D721Med (cell line): ENCODE results near the gene ISG20.

Experiments used
- DNase-seq: peaks from one replicate; pipeline ENCODE4 v3.0.0; 2011; ENCODE audit warnings: low spot score; ENCODE audit not compliant: insufficient read length
- FAIRE-seq: peaks from 2 replicates; lab custom pipeline; 2011; peaks lifted over from hg19 to GRCh38; lab: Jason Lieb, UNC
- TF ChIP-seq, protein P1 (sequence below): IDR thresholded peaks from 2 replicates; pipeline ENCODE4 v1.5.1; 2012; ENCODE audit warnings: mild to moderate bottlenecking, control low read depth; ENCODE audit not compliant: insufficient read depth; ENCODE audit errors: missing control alignments

Gene ISG20

DNA sequence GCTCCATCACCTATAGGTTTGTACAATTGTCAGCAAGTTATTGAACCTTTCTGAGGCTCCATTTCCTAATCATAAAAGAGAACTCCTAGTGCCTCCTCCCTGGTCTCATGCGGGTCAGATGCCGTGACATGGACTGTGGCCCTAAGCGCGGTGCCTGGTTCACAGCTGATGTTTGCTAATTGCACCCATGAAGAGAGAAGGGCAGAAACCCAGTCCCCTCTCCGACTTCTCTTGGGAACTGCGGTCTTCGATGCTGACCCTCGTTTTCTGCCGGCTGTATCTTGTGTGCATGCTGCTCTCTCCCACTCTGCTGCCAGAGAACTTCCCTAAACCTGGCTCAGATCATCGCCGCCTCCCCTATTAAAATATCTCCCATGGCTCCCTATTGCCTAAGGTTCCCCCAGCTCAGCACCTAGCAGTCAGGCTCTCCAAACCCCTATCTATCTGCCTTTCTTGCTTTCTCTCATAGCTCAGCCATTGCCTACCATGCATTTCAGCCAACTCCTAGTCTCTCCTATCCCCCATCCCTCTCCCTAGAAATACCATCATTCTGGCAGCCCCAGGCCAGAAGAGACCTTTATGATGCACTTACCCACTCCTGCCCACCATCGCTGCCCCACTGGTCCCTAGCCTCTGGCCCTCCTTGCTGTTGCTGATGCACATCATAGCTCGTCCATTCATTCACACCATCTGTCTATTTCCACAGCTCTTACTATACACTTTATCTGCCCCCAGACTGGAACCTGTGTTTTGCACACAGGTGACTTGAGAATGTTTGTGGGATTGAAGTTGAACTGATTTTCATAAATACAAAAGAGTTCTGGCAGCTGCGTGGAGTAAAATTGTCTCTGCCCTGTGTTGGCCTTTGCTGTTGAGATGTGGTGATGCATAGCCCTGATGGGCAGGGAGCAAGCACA, 6.6 kb downstream of the ISG20 start:
- FAIRE-seq (no peak), DNase-seq (no peak)
- TF ChIP-seq, protein P1, sequence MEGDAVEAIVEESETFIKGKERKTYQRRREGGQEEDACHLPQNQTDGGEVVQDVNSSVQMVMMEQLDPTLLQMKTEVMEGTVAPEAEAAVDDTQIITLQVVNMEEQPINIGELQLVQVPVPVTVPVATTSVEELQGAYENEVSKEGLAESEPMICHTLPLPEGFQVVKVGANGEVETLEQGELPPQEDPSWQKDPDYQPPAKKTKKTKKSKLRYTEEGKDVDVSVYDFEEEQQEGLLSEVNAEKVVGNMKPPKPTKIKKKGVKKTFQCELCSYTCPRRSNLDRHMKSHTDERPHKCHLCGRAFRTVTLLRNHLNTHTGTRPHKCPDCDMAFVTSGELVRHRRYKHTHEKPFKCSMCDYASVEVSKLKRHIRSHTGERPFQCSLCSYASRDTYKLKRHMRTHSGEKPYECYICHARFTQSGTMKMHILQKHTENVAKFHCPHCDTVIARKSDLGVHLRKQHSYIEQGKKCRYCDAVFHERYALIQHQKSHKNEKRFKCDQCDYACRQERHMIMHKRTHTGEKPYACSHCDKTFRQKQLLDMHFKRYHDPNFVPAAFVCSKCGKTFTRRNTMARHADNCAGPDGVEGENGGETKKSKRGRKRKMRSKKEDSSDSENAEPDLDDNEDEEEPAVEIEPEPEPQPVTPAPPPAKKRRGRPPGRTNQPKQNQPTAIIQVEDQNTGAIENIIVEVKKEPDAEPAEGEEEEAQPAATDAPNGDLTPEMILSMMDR, result no peak

DNA sequence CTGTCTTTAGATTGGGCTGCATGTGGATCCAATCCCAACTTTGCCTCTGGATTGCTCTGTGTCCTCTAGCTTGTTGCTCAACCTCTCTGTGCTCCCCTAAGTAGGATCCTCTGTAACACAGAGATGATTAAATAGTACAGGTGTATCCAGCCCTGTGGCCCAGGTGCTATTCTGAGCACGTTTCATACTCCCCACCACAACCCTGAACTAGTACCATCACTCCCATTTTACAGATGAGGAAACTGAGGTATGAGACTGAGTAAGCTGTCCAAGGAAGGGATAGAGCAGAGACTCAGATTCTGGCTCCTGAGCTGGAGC, 7.2 kb downstream of the ISG20 start:
- no peak for DNase-seq
- TF ChIP-seq, protein P1, result no peak
- no peak for FAIRE-seq

DNA sequence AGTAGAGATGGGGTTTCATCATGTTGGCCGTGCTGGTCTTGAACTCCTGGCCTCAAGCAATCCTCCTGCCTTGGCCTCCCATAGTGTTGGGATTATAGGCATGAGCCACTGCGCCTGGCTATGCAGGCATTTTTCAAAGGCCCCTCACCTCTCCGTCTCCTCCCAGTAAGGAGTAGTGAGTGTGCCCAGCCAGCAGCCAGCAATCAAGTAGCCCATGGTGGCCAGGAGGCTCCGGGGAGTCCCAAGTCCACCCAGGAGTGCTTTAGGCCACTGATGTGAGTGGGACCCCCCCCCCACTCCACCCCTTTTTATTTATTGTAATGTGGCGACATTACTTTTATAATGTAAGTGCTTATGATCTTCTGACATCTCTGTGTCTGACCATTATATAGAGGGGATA, 8.1 kb downstream of the ISG20 start:
- FAIRE-seq (no peak), DNase-seq (no peak)
- TF ChIP-seq, protein P1, result no peak

DNA sequence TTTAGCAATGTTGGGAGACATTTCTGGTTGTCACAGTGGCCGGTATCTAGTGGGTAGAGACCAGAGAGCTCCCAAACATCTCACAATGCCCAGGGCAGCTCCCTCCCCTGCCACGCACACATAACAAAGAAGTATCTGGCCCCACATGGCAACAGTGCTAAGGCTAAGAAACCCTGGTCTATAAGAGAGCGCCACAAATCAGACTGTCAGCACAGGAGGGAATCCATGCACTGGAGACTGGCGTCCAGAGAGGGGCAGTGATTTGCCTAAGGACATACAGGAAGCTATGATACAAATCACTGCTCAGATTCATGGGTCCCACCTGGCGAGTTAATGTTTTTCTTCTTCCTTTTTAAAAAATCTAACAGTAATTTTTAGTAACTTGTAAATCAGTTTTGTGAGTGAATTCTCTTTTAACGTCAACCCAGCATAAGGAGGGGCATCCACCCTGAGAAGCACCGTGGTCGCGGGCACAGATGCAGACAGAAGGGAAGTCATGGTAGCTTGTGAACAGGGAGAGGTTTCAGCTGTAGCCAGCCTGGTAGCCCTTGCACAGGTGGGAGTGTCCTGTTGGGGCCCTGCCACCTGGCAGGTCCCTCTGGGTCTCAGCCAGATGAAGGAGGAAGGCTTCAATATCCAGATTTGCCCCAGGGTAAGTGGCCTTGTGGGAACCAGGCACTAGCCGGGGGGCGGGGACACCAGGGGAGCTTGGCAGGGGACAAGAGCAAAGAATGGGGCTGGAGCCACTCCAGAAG, 8.7 kb downstream of the ISG20 start:
- TF ChIP-seq, protein P1, result no peak
- no peak for FAIRE-seq
- DNase-seq, result no peak

DNA sequence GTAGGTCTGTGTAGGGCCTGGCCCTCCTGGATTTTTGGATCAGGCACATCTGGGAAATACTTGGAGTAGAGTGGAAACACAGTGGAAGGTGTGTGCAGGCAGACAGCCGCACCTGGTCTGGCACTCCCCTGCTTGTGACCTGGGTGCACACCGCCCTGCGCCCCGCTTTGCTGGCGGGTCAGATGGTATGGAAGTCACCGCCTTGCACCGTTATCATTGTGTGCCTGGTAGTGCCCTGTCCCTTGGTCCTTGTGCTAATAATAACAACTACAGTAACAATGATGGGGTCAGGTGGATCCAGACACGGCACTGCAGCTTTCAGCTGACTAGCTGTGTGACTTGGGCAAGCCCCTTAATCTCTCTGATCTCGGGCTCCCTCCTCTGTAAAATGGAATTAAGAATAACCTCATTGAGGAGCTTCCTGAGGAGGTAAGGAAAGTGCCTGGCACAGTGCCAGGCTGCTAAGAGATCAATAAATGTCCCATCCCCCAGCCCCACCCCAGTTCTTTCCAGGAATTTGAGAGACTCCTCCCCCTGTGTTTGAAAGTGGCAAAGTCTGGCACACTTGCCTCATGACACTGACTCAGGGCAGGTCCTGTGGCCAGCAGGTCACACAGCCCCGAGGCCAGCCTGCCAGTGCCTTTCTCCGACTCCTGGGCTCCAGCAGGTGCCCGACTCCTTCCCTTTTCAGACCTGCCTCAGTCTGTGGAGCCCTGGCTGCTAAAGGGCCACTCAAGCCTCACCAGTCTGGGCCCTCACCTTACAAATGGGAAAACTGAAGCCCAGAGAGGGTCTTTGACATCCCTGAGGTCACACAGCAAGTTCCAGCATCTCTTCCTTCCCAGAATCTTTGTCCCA, 9.8 kb downstream of the ISG20 start:
- DNase-seq, result no peak
- no peak for FAIRE-seq
- TF ChIP-seq, protein P1, result no peak

DNA sequence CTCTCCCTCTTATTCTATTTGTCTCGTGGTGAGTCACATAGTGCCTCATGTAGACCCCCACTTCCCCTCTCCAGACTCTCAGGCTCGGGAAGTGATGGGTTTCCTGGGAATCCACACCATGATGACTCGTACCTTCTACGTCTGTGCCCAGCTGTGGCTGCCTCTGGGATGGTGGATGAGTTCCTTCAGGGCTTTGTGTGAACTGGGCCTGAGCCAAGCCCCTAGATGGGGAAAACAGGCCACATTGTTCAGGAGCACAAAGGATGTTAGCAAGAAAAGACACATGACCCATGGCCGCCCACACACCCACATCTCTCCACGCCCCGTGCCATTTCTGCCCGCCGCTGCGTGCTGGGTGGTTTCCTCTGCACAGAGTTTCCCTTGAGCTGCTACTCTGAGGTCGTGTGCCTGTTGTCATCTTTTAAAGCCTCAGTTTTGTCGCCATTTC, 10.5 kb downstream of the ISG20 start:
- DNase-seq (no peak), FAIRE-seq (no peak)
- TF ChIP-seq, protein P1, result no peak
